SK-N-DZ (cell line): ENCODE results near the gene TICAM2.

ENCODE experiments used
- DNase-seq: peaks from one replicate; pipeline ENCODE4 v3.0.0-alpha.2; 2015; ENCODE audit warnings: low spot score

The TICAM2 gene

GRCh38 chr5:115568668-115569067 is 33.6 kb downstream of the TICAM2 start:
- DNase-seq, result no peak

DNA sequence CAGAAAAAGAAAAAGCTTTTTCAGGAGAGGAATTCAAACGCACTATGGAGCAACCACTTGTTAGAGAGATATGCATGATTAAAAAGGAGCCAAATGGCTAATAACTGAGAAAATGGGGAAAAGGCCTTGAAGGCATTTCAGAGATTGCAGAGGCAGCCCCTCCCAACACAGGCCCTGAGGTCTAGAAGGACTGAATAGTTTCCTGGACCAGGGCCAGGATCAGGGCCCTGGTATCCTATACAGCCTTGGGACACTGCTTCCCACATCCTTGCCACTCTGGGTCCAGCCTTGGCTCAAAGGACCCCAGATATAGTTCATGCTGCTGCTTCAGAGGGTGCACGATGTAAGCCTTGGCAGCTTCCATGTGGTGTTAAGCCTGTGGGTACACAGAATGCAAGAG is 37.0 kb downstream of the TICAM2 start:
- no peak for DNase-seq

- DNase-seq, result no peak
These were observed 41.1 kb downstream of the TICAM2 start for GRCh38 chr5:115561176-115561575.

GRCh38 chr5:115559524-115559923 is 42.8 kb downstream of the TICAM2 start:
- no peak for DNase-seq

GRCh38 chr5:115558388-115558956 is 43.8 kb downstream of the TICAM2 start:
- no peak for DNase-seq

DNA sequence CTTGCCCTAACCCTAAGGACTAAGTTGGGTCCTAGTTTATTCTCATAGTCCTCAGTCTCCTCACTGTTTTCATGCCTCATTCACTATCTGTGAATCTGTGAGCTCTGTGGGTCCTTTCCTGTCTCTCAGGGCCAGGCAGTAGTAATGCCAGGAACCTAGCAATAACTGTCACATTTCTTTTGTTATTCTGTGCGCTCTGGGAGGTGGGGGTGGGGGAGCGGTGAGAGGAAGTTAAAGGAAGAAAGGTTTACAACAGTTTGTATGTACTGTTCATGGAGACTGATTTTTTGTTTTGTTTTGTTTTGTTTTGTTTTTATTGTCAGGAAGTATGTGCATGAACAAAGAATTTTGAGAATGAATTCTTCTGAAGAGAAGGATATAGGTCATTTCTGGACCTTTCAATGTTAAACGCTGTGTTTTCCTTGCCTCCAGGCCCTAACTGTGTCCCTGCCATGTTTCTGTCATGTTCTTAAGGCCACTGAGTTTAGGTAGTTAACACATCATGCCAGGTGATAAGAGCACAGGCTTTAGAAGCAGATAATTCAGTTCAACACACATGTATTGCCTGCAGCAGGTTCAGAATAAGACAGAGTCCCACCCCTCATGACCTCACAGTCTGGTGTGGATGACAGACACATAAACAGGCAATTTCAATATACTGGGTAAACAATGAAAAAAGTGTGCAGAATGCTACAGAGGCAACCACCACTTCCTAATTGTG is 44.5 kb downstream of the TICAM2 start:
- no peak for DNase-seq

- DNase-seq, result no peak
These were observed 46.0 kb downstream of the TICAM2 start for GRCh38 chr5:115556276-115556675.

GRCh38 chr5:115555084-115555633 is 47.1 kb downstream of the TICAM2 start:
- no peak for DNase-seq

DNA sequence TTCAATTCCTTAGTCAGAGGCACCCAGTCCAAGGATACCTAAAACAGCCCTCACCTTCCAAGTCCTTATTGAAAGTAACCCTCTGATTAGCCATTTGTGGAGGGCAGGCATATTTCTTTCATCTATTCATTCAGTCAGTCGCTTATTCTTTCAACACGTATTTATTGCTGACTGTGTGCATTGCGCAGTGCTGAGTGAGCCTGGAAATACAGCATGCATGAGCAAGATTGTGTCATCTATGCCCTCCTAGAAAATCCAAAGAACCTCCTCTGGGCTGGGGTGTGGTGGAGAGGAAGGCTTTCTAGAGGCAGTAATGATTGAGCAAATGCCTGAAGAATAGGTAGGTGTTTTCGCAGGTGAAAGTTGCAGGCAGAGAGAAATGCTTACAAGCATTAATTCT is 49.2 kb downstream of the TICAM2 start:
- no peak for DNase-seq

GRCh38 chr5:115551415-115551814 is 50.9 kb downstream of the TICAM2 start:
- DNase-seq, result no peak

DNA sequence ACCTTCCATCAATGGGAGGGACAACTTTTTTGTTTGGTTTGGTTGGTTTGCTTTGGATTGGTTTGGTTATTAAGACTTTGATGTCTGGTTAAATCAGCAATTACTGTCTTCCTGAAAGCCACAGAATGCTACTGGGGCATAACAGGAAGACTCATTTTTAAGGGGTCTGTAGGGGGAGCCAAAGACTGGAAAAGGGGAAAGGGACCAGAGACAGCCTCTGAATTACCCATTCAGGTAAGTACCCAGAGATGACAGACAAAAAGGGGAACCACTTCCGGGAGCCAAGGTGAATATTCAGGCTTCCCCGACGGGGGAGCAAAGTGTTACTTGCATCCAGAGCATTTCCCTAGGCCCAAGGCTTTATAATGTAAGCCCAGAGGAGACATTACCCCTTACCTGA is 53.1 kb downstream of the TICAM2 start:
- DNase-seq, result peak; percentile 27

DNA sequence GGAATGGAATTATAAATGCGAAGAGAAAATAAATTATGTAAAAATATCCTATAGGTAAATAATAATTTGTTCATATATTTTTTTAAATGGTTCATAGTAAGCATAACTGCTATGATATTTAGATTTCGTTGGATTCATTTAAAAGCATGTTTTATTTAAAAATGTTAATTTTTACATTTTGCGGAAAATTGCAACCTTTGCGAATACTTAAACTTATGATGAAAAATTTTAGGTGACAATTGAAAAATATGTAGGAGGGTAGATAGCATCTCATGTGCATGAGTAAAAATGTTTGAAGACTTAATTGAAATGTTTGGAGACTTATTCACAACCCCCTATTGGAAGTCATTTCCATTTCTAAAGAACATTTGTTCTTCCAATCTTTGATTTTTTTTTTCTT is 53.6 kb downstream of the TICAM2 start:
- no peak for DNase-seq

DNA sequence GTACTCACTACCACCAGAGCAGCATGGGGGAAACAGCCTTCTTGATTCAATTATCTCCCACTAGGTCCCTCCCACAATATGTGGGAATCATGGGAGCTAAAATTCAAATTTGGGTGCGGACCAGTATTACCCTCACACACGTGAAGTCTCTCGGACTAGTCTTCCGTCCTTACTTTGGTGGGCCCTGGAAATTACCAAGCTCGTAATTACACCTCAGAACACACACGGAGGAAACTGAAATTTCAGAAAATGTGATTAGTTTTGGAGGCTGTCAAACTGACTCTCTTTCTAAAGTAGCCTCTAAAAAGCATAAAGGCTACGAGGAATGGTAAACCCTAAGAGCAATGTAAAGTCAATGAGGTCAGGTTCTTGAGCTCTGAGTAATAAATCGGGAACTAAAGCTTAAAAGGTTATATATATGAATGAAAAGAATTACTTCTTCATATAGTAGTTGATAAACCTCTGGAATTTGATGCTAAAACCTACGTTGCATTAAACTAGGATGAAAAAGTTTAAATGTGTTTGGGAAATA is 56.9 kb downstream of the TICAM2 start:
- DNase-seq, result no peak

- peak; percentile 94 for DNase-seq
These were observed 57.6 kb downstream of the TICAM2 start, which contains the start of gene FEM1C for GRCh38 chr5:115544436-115545350. TSS of gene FEM1C (minus strand) at chr5:115544775. CDS start at chr5:115543493, 1,282 bp downstream.

GRCh38 chr5:115544043-115544435 is 58.2 kb downstream of the TICAM2 start:
- peak; percentile 23 for DNase-seq

DNA sequence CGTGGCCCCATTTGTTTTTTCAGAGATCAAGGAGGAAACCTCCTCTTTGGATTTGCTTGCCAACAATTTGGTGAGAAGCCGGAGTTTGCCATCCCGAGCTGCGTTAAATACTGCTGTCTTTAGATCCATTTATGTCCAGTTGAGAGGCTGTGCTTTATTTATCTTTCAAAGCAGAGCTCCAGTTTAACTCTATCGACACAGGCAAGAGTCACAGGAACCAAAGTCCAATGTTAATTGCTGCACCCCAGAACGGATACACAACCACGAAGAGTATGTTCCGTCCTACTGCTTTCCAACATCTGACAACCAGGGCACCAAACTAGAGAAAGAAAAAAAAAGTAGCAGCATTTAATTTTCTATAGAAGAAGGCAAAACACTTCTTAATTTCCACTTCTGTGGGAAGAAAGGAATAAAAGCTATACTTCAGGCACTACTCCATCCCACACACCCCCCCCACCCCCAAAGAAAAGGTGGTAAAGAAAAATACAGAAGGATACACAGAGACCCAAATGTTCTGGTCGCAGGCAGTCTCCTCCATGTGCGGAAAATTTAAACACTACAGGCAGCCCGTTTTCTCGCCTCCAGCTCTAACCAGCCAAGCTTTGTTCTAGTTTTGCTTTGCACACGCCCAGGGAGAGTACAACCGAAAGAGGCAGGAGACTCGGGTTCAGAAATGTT is 58.8 kb downstream of the TICAM2 start:
- DNase-seq, result no peak

- DNase-seq, result peak; percentile 8
These were observed 59.5 kb downstream of the TICAM2 start for GRCh38 chr5:115542651-115543364.

DNA sequence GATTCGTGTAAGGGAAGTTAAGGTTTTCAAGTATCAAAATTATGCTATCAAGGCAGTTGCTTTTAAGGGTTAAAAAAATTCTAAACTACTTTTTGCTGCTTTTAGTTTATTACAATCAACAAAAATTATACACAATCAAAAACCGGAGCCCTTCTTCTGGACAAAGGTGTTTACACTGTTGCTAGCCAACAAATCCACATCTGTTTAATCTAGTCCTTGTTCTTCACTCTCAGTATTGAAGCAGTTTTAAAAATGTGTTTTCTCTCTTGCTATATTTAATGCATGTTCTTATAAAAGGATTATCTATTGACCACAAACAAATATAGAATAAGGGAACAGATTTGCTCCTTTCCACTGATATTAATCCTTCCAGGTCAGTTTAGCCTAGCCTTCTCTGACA is 60.2 kb downstream of the TICAM2 start:
- no peak for DNase-seq

DNA sequence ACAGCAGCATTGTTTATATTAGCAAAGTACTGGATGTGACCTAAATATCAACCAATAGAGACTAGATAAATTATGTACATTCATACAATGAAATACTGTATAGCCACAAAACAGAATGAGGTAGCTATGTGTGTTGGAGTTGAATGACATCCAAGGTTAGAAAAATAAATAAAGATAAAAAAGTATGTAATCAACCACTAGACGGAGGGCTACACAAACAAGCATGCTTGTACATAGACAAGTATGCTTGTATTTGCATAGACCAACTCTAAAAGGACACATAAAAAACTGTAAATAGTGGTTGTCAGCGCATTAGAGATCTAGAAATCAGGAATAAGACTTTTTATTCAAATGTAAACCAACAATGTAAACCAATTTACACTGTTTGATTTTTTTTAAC is 60.7 kb downstream of the TICAM2 start:
- no peak for DNase-seq

DNA sequence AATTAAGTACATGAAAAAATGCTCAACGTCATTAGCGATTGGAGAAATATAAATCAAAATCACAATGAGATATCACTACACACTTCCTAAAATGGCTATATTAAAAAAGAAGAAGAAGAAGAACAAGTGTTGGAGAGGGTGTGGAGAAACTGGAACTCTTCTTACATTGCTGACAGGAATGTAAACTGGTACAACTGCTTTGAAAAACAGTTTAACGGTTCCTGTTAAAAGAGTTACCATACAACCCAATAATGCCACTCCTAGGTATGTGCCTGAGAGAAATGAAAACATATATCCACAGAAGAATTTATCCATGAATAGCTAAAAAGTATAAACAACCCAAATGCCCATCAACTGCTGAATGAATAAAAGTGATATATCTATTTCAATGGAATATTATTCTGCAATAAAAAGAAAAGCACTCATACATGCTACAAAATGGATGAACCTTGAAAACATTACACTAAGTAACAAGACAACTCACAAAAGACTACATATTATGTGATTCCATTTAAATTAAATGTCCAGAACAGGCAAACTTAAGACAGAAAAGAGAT is 66.7 kb downstream of the TICAM2 start:
- DNase-seq, result no peak
